SKM-1 (cell line): ENCODE results near the gene HAPLN2.
"Not testable (repeated sequence)": the region's sequence is repeated elsewhere in the genome, so short reads cannot be mapped to it uniquely, and the experiment has no call there.

Experiments
- DNase-seq: peaks from one replicate; lab custom pipeline; 2025; ENCODE audit not compliant: unreplicated experiment; lab: John Stamatoyannopoulos, UW

The HAPLN2 gene

GRCh38 chr1:156616463-156616862 lies 2.8 kb upstream of the HAPLN2 start:
- DNase-seq = no peak

- DNase-seq = no peak
Measured at GRCh38 chr1:156619582-156619955, 354 bp downstream of the HAPLN2 start.

GRCh38 chr1:156622581-156623297 lies 3.5 kb downstream of the HAPLN2 start:
- no peak for DNase-seq

GRCh38 chr1:156623946-156624813 lies 5.0 kb downstream of the HAPLN2 start:
- DNase-seq = no peak

GRCh38 chr1:156624814-156625435 lies 5.7 kb downstream of the HAPLN2 start:
- no peak for DNase-seq

GRCh38 chr1:156625436-156626078 lies 6.3 kb downstream of the HAPLN2 start:
- DNase-seq = no peak

DNA sequence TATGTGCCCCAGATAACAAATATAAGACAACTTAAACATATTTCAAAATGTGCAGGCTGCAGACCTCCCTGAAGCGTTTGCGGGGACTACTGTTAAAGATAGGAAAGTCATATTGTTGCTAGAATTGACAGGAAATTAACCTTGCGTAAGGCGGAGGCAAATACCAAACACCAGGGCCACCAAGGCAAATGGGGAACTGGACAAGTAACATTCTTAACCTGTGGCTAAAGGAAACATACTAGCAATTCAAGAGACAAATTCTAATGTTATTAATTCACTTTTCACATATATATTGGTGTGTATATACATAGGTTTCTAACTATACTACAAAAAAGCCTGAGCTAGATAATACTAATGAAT lies 6.8 kb downstream of the HAPLN2 start:
- DNase-seq = no peak

DNA sequence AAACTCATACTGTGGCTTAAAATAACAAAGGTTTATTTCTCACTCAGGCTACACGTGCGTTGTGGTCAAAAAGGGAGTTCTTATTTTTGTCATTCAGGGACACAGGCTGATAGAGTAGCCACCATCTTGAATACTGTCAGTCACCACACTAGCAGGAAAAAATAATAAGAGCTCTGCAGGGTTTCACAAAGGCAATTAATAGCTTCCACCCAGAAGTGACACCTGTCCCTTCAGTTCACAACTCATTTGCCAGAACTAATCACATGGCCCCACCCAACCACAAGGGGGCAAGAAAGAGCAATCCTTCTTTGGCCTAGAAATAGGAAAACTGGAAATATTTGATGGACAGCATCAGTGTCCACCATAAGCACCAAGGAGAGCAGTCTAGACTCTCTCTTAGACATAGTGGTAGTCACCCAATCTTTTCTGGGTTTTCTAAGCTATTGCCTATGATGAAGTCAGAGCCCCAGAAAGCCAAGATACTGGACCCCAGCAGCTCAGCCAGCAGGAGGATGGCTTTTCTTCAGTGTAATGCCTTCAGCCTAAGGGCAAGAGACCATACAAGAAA lies 8.2 kb downstream of the HAPLN2 start:
- peak; percentile 32 for DNase-seq

DNA sequence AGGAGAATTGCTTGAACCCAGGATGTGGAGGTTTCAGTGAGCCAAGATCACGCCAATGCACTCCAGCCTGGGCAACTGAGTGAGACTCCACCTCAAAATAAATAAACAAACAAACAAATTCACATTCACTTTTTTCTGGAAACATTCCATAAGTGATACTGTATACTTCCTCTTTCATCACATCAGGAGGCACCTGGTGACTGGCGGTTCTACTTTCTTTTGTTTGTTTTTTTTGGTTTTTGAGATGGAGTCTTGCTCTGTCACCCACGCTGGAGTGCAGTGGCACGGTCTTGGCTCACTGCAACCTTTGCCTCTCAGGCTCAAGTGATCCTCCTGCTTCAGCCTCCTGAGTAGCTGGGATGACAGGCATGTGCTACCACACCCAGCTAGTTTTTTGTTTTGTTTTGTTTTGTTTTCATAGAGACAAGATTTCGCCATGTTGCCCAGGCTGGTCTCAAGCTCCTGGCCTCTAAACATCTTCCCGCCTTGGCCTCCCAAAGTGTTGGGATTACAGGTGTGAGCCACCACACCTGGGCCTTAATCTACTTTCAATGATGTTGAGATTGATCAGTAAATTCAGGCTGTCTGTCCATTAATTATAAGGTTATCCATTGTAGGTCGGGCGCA lies 10.7 kb downstream of the HAPLN2 start:
- DNase-seq = no peak

GRCh38 chr1:156631152-156631551 lies 11.9 kb downstream of the HAPLN2 start:
- not testable (repeated sequence) for DNase-seq

DNA sequence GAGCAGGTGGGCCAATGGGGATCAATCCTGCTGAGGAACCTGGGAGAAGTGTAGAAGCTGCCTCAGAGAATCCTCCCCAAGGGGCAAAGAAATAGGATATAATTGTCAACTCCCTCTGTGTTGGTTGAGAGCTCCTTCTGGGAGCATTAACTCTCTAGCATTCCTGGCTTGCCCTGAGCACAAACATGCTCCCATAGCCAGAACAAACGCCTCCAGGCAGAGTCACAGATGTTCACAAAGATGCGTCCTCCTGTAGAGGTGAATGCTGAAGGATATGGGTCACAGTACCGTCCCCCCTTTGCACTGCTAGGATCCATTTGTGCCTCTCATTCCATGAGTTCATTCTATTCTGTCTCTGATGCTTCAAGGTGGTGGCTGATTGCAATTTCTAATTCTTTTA lies 13.1 kb downstream of the HAPLN2 start:
- no peak for DNase-seq

DNA sequence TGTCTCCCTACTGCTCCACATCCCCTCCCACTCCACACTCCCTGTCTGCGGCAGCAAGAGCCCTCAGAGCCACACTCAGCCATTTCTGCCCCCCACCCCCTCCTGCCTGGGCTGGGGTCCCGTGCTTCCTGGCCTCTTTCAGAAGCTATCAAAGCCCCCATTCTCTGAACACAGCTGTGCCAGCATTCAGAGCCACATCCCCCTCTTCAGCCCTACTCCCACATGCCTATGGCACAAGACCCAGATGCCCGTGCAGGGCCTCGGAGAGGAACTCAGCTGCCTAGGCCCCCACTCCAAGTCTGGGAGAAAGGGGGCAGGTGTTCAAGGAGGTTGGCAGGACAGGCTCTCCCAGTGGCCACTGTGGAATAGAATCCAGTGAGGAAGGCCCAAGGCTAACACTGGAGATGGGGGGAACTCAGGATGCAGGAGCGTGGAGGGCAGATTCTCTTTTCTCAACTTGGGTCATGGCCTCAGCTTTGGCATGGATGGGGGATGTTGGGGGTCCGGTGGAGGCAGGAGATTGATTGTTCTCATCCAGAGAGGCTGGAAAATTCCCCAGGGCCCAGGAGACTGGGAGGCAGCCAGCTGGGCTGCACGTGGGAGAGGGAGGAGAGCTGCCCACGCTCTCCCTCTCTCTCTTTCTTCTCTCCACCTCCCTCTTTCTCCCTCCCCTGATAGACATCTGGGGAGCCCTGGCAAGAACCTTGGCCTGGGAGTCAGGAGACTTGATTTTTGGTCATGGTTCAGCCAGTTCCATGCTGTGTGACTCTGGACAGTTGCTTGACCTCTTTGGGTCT lies 19.2 kb downstream of the HAPLN2 start:
- no peak for DNase-seq

GRCh38 chr1:156639601-156640101 lies 20.4 kb downstream of the HAPLN2 start:
- no peak for DNase-seq

- no peak for DNase-seq
Measured at GRCh38 chr1:156640842-156641706, 21.9 kb downstream of the HAPLN2 start.

GRCh38 chr1:156641761-156642264 lies 22.6 kb downstream of the HAPLN2 start, which contains the start of gene BCAN:
BCAN (plus strand) TSS chr1:156642117; CDS start chr1:156646055, 3,938 bp downstream.
- no peak for DNase-seq

- DNase-seq = no peak
Measured at GRCh38 chr1:156642265-156643048, 23.2 kb downstream of the HAPLN2 start.

DNA sequence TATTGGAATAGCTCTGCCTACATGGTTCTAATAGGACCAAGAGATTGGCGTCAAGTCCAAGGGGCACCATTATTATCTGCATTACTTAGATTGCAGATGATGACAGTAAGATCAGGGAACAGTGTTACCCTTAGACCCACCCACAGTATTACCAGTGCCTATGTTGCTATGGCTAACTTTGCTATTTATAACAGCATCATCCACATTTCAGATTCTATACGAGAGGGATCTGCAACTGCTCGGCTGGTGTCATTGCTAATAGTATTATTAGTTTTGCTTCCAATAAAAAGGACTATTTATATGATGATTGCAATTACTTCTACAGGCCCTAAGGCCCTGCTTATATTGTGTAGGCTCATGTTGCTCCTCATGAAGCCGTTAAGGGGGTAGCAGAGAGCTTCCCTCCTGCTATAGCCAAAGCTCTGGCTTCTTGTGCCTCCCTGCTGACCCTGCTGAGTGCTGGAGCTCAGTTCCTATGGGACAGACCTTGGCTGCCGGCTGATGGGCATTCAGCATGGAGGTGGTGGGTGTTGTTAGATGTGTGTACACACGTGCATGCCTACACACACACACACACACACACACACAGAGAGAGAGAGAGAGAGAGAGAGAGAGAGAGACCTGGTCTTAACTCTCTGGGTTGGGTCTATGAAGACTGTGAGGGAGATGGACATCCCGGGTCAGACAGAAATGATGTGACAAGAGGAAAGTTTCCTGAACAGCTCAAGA lies 24.0 kb downstream of the HAPLN2 start:
- DNase-seq = no peak
